RKO (cell line): ENCODE results near the gene MAP1LC3B.
"Not testable (repeated sequence)": the region's sequence is repeated elsewhere in the genome, so short reads cannot be mapped to it uniquely, and the experiment has no call there.

Experiments used
- DNase-seq: peaks from one replicate; pipeline ENCODE4 v3.0.0-alpha.2; 2016; ENCODE audit warnings: low spot score

MAP1LC3B gene

DNA sequence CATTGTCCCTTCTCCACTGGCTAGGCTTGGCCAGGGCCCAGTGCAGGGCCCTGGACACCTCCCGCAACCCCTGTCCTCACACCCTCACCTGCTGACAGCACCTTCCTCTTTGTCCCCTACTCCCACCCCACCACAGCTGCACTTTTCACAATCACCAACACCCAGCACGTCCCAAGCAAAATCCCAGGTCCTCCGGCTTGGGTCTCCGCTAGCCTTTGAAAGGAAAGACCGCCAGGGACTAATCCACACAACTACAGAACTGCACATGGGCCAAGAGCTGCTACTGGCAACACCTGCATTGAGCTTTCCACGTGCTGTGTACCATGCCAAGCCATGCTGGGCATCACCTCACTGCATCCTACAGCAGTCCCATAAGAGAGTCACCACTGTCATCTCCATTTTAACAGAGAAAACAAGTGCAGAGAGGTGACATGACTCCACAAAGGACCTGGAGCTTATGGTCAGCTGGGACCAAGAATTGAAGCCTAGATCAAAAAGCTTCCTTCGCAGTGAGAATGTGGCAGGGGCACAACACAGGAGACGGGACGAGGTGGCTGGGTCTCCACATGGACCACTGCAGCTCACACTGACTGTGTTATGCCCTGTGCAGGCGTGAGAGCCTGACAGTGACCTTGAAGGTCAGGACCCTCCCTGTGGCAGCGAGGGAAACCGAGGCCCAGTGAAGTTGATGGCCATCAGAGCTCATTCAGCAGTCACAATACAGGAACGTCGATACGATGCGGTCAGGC lies 31.1 kb upstream of the MAP1LC3B start:
- DNase-seq, result no peak

GRCh38 chr16:87361916-87362619 lies 30.1 kb upstream of the MAP1LC3B start:
- DNase-seq, result no peak

GRCh38 chr16:87362828-87363559 lies 29.1 kb upstream of the MAP1LC3B start:
- DNase-seq, result not testable (repeated sequence)

GRCh38 chr16:87363771-87364455 lies 28.2 kb upstream of the MAP1LC3B start:
- no peak for DNase-seq

DNA sequence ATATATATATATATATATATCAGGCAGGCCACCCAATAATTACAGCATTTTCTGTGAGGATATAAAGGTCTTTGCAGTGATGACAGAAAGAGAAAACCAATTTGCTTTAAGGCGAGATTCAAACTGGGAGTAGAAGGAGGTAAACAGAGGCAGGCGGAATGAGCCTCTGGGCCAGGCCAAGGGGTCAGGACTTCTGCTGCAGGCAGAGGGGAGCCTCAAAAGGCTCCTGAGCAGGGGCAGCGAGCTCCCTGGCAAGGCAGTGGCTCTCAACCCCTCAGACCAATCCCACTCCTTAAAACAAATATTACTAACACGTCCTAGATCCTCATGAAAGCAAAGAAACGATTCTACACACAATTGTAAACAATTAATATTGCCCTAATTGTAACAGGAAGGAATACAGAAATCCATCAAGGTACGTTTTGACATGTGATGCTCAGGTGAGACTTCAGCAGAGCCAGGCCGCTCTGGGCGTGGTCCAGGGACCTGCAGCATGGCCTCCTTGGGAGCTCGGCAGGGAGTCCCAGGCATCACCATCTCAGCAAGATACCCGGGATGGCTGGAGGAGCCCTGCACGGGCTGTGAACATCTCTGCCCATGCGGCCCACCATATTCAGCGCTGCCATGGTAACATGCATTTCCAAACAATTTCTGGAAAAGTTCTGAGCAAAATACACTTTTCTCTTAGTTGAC lies 27.0 kb upstream of the MAP1LC3B start:
- DNase-seq, result no peak

GRCh38 chr16:87366288-87366687 lies 25.8 kb upstream of the MAP1LC3B start:
- DNase-seq, result no peak

DNA sequence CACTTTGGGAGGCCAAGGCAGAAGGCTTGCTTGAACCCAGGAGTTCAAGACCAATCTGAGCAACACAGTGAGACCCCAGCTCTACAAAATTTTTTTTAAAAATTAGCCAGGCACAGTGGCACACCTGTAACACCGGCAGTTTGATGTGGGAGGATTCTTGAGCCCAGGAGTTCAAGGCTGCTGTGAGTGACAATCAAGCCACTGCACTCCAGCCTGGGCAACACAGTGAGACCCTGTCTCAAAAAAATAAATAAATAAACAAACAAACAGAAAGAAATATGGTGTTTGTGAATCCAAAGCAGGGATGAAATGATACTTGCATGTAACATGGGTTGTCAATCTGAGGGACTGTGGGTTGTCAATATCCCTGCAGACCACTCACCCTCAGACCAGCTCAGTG lies 25.2 kb upstream of the MAP1LC3B start:
- no peak for DNase-seq

DNA sequence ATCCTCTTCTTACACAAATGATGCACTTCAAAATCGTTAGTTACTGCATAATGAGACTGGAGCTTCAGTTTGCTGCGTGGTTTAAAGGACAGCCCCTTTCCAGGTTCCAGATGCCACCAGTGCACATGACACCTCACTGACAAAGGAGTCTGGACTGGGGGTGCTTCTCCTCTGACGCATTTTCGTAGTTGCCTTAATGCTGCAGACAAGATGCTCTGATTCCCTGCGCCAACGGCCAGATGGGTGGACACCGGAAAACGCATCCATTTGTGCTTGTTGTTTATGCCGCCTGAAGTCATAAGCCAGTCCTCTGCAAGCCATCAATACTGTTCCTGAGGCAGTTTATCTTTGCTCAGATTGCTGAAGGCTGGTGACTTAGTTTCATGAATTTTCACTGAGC lies 24.6 kb upstream of the MAP1LC3B start:
- DNase-seq, result no peak

DNA sequence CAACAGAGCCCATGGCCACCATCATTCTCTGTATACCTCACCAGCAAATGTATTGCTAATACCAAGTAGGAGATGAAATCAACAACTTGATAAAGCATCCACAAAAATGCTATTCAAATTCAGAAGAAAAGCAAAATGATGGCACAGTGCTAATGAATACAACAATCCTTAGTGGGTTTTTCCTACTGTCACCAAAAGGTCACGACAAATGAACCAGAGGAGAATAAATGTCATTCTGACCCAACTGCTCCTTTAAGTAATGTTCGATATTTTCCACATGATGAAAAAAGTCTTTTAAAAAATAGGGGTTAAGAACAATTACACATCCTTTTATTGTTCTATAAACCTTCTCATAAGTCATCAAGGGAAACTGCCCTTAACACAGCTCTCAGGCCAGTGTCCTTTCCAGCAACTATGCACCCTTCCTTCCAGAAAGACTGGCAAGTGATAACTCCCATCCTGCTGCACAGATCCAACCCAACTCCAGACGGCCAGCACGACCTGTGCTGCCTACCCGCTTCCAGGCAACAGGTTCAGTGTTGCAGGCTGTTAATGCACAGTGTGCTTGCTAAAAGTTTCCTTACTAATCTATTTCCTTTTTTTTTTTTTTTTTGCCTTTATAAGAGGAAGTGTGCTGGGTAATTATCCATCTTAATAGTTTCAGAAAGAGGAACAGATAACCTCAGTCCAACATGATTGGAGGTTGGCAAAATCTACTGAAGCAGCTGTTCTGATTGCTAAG lies 23.9 kb upstream of the MAP1LC3B start:
- no peak for DNase-seq

DNA sequence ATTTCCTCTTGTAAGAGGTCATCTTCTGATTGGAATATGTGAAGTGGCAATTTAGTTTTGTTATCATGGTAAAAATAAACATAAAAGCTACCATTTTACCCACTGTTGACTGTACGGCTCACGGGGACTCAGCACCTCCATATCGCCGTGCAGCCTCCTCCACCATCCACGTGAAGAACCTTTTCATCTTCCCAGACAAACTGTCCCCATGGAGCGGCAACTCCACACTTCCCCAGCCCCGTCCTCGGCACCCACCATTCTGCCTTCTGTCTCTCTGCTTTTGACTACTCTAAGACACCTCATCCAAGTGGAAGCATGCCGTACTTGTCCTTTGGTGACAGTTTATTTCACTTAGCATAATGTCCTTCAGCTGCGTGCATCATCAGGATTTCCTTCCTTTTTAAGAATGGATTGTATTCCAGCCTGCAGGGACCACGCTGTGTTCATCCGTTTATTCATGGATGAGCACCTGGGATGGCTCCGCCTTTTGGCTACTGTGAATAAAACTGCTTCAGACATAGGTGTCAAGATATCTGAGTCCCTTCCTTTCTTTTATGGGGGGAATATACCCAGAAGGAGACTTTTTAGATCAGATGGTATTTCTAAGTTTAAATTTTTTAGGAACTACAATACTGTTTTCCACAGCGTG lies 22.9 kb upstream of the MAP1LC3B start:
- no peak for DNase-seq

GRCh38 chr16:87369796-87370719 lies 22.1 kb upstream of the MAP1LC3B start:
- DNase-seq, result no peak

DNA sequence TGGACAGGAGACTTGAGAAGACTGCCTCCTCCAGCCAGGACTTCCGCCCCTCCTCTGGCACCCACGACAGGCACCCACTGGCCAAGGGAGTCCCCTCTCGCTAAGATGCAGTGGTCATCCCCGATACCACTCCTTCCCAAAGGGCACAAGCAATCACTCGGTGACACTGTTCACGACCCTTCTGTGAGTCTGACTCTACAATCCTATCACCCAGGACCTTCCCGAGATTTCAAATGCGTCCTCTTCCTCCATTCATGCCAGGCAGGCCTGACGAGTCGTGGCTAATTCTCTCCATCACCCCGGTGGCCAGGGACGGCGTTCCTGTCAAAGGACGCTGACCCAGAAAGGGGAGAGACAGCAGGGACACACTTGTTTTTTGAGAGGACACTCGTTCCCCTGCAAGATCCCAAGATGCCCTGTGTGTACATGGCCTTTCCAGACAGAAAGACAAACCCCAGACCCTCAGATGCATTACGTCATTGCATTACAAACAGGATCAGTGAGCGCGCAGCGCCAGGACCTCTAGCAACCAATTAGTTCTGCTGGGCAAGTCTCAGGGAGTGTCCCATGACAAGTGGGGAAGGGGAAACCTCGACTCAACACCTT lies 20.8 kb upstream of the MAP1LC3B start:
- no peak for DNase-seq

DNA sequence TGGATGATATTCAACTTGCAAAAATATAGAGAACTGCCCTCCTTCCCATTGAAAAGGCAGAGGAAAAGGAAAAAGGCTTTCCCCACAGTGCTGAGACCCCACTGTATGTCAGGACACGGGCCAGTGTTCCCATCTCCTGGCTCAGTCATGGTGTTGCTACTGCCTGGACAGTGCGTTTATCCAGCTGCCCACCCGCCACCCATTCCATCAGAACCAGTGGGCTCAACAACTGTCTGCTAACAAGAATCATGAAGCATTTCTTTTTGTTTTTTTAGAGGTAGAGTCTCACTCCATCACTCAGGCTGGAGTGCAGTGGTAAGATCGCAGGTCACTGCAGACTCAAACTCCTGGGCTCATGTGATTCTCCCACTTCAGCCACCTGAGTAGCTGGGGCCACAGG lies 19.8 kb upstream of the MAP1LC3B start:
- DNase-seq, result no peak

DNA sequence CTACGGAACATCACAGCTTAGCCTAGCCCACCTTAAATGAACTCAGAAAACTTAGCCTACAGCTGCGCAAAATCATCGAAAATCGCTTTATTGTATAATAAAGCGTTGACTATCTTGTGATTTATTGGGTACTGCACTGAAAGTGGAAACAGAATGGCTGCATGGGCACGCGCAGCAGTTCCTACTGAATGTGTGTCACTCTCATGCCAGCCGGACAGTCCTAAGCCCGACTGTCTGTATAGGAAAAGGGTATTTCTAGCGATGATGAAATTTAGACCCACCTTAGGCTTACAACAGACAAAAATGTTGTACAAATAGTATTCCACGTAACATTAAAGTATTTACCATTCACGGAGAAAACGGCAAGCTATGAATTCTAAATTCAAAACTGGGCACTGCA lies 17.8 kb upstream of the MAP1LC3B start:
- no peak for DNase-seq

- no peak for DNase-seq
Measured at GRCh38 chr16:87375426-87376135, 16.6 kb upstream of the MAP1LC3B start.

DNA sequence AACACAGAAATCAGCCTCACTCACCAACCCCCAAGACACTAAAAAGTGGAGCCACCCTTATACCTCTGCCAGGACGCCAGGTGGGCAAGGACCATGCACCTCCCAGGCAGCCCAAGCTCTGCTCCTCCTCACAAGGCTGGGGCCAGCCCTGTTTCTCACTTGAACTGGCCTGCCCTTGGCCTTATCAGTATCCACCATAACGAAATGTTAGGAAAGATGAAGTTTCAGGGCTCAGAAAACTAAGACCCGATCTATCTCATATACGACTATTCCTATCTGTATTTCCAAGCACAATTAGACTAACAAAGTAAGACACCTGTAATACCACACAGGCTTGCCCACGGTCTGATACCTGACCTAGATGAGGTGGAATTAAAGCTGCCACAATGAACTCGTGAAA lies 15.5 kb upstream of the MAP1LC3B start:
- DNase-seq, result no peak

DNA sequence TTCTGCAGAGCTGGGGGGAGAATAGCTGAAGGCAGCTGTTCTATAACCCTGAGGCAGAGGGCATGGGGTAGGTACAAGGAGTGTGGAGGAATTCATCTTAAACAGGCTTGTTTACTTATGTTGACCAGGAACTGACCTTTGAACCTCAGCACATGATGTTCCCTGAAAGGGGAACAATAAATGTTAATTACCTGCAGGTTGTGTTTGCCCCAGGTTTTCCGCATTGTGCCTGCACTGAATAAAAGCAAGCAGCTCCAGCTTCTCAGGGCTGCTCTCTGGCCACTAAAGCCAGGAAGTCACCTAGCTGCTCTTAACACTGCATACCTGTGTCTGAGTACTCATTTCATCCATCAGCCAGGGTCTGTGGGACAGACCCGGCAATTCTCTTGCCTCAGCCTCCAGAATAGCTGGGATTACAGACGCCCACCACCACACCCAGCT lies 12.8 kb upstream of the MAP1LC3B start:
- not testable (repeated sequence) for DNase-seq

- no peak for DNase-seq
Measured at GRCh38 chr16:87380403-87380802, 11.7 kb upstream of the MAP1LC3B start.
